Smooth muscle cell (in vitro differentiated cells): ENCODE measurements around the gene RPS27A. TPM values are rescaled to one million over a fixed set of nuclear protein-coding genes. Genes with fewer than 3 reads are reported as not detected.
"Not testable (repeated sequence)": the region's sequence is repeated elsewhere in the genome, so short reads cannot be mapped to it uniquely, and the experiment has no call there.

ENCODE experiments used
- DNase-seq: peaks from one replicate; lab custom pipeline; 2025; ENCODE audit not compliant: unreplicated experiment; lab: John Stamatoyannopoulos, UW
- H2AFZ ChIP-seq: fragments of 200-600 bp; sonication (generic); 2 replicates; pipeline ENCODE4 v1.6.0; 2016; ENCODE audit warnings: antibody characterized with exemption, low read depth, mild to moderate bottlenecking
- H3F3A ChIP-seq: fragments of 200-600 bp; sonication (generic); 2 replicates; pipeline ENCODE4 v1.6.0; 2017; ENCODE audit warnings: antibody characterized with exemption, low read depth
- H3K27ac ChIP-seq: fragments of 200-600 bp; sonication (generic); 2 replicates; pipeline ENCODE4 v1.5.1; 2016; ENCODE audit warnings: low read depth, mild to moderate bottlenecking
- H3K27me3 ChIP-seq: fragments of 200-600 bp; sonication (generic); 2 replicates; pipeline ENCODE4 v1.6.1; 2016; ENCODE audit warnings: low read depth, mild to moderate bottlenecking
- H3K36me3 ChIP-seq: fragments of 200-600 bp; sonication (generic); 2 replicates; pipeline ENCODE4 v1.5.1; 2016; ENCODE audit warnings: low read depth
- H3K4me1 ChIP-seq: fragments of 200-600 bp; sonication (generic); 2 replicates; pipeline ENCODE4 v1.5.1; 2016; ENCODE audit warnings: low read depth
- H3K4me2 ChIP-seq: fragments of 200-600 bp; sonication (generic); 2 replicates; pipeline ENCODE4 v1.6.0; 2016; ENCODE audit warnings: mild to moderate bottlenecking
- H3K4me3 ChIP-seq: fragments of 200-600 bp; sonication (generic); 2 replicates; pipeline ENCODE4 v1.5.1; 2016; ENCODE audit warnings: mild to moderate bottlenecking
- H3K79me2 ChIP-seq: fragments of 200-600 bp; sonication (generic); 2 replicates; pipeline ENCODE4 v1.6.0; 2016; ENCODE audit warnings: low read depth, mild to moderate bottlenecking
- H3K9ac ChIP-seq: fragments of 200-600 bp; sonication (generic); 2 replicates; pipeline ENCODE4 v1.6.0; 2016; ENCODE audit warnings: low read depth
- H3K9me3 ChIP-seq: fragments of 200-600 bp; sonication (generic); replicated peaks from 2 replicates; pipeline ENCODE4 v1.5.1; 2016; ENCODE audit warnings: low read depth
- H4K20me1 ChIP-seq: fragments of 200-600 bp; sonication (generic); 2 replicates; pipeline ENCODE4 v1.6.0; 2016; ENCODE audit warnings: low read depth
- CTCF ChIP-seq: fragments of 200-600 bp; sonication (generic); IDR thresholded peaks from 2 replicates; pipeline ENCODE4 v1.5.1; 2017; ENCODE audit warnings: borderline replicate concordance, mild to moderate bottlenecking, antibody characterized with exemption; ENCODE audit not compliant: insufficient read depth, poor library complexity, severe bottlenecking
- WGBS: methylation state at CpG from one replicate; pipeline ENCODE4 v1.1.7; 2016; ENCODE audit warnings: low lambda C conversion rate; 5-methylcytosine and 5-hydroxymethylcytosine counted together
- polyA plus RNA-seq: library from polyadenylated mRNA; unstranded; fragments of >200 nt; fragmentation: Nextera tagmentation; extraction: Ambion mirVana; gene quantifications from 2 replicates; pipeline ENCODE4 v1.2.1, GENCODE V29; 2016
- total RNA-seq: library from RNA; depleted of rRNA; stranded (reverse); fragments of >200 nt; gene quantifications from 2 replicates; pipeline ENCODE4 v1.2.3, GENCODE V29; 2014

The RPS27A gene
- total and polyA plus RNA-seq, 2 experiments from 2014 or later: 733 to 2,208 TPM

GRCh38 chr2:55236992-55237543, 4.6 kb downstream of the RPS27A start:
- peaks cover 53% of the 10 kb centered on the region for H3F3A ChIP-seq
- peaks cover 14% of the 10 kb centered on the region for H3K4me1 ChIP-seq
- H3K27ac ChIP-seq: peak overlapping the region; percentile 29
- no peak overlapping the region for H3K9ac ChIP-seq
- H4K20me1 ChIP-seq: peaks cover 28% of the 10 kb centered on the region
- no peaks in the 10 kb centered on the region for H3K9me3 ChIP-seq
- H3K27me3 ChIP-seq: no peaks in the 10 kb centered on the region
- H3K4me2 ChIP-seq: no peak overlapping the region
- WGBS: 96% methylated on average over 2 of the region's 2 CpGs
- no peak overlapping the region for H2AFZ ChIP-seq
- no peak for TF ChIP-seq CTCF
- DNase-seq: no peak
- peaks cover 19% of the 10 kb centered on the region for H3K36me3 ChIP-seq
- no peak overlapping the region for H3K4me3 ChIP-seq
- H3K79me2 ChIP-seq: peaks cover 19% of the 10 kb centered on the region

GRCh38 chr2:55239656-55240222, 7.3 kb downstream of the RPS27A start:
- H3K4me2 ChIP-seq: no peak overlapping the region
- H3F3A ChIP-seq: peaks cover 40% of the 10 kb centered on the region
- no peaks in the 10 kb centered on the region for H3K79me2 ChIP-seq
- no peaks in the 10 kb centered on the region for H3K9me3 ChIP-seq
- H2AFZ ChIP-seq: no peak overlapping the region
- no peak for TF ChIP-seq CTCF
- H3K27ac ChIP-seq: no peak overlapping the region
- peaks cover 6% of the 10 kb centered on the region for H3K4me1 ChIP-seq
- H3K36me3 ChIP-seq: peaks cover 21% of the 10 kb centered on the region
- no peak for DNase-seq
- 91% methylated on average over 4 of the region's 4 CpGs for WGBS
- H4K20me1 ChIP-seq: peaks cover 11% of the 10 kb centered on the region
- H3K4me3 ChIP-seq: no peak overlapping the region
- no peaks in the 10 kb centered on the region for H3K27me3 ChIP-seq
- H3K9ac ChIP-seq: no peak overlapping the region

GRCh38 chr2:55241582-55241981, 9.1 kb downstream of the RPS27A start:
- H3K9ac ChIP-seq, H3K4me1 ChIP-seq, H2AFZ ChIP-seq, H3K4me3 ChIP-seq, DNase-seq, H3K79me2 ChIP-seq, H4K20me1 ChIP-seq, H3K4me2 ChIP-seq, H3K9me3 ChIP-seq, H3K27me3 ChIP-seq, H3K27ac ChIP-seq: not testable (repeated sequence)
- H3F3A ChIP-seq: peaks cover 26% of the 10 kb centered on the region
- 94% methylated on average over 8 of the region's 8 CpGs for WGBS
- H3K36me3 ChIP-seq: peaks cover 10% of the 10 kb centered on the region

DNA sequence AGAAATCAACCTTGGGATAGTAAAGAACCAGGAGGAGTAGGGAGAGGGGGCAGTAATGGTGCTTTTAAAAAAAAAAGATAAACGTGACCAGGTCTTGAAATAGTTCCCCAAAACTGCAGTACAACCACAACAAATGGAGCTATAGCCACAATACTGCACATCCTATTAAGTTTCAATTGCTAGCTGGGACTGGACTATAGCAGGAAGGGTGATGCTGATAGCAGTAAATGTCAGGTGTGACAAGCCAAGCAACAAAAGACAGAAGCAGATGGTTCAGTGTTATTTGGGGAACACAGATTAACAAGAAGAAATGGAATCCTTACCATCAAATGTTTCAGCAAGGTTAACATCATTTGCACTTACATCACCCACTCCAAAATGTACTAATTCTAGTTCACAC, 10.1 kb downstream of the RPS27A start:
- Histone ChIP-seq H4K20me1 (no peaks in the 10 kb centered on the region), H3K4me3 (no peak overlapping the region), H3K79me2 (no peaks in the 10 kb centered on the region), H3K27ac (no peak overlapping the region), H3K27me3 (no peaks in the 10 kb centered on the region), H2AFZ (no peak overlapping the region), H3K36me3 (peaks cover 9% of the 10 kb centered on the region), H3K9ac (no peak overlapping the region), H3K9me3 (no peaks in the 10 kb centered on the region), H3F3A (peaks cover 16% of the 10 kb centered on the region), H3K4me1 (no peaks in the 10 kb centered on the region), H3K4me2 (no peak overlapping the region)
- DNase-seq: no peak
- WGBS: 83% methylated on average over 1 of the region's 1 CpG
- no peak for TF ChIP-seq CTCF
